D721Med (cell line): ENCODE measurements around the gene PALS2.

Source experiments
- DNase-seq: peaks from one replicate; pipeline ENCODE4 v3.0.0; 2011; ENCODE audit warnings: low spot score; ENCODE audit not compliant: insufficient read length
- FAIRE-seq: peaks from 2 replicates; lab custom pipeline; 2011; peaks lifted over from hg19 to GRCh38; lab: Jason Lieb, UNC
- CTCF ChIP-seq: IDR thresholded peaks from 2 replicates; pipeline ENCODE4 v1.5.1; 2012; ENCODE audit warnings: mild to moderate bottlenecking, control low read depth; ENCODE audit not compliant: insufficient read depth; ENCODE audit errors: missing control alignments

PALS2 gene

GRCh38 chr7:24582166-24582565 is 8.9 kb downstream of the PALS2 start:
- no peak for FAIRE-seq
- TF ChIP-seq CTCF = no peak
- no peak for DNase-seq

- no peak for FAIRE-seq
- DNase-seq = no peak
- no peak for TF ChIP-seq CTCF
Observed at GRCh38 chr7:24587853-24588252, 14.6 kb downstream of the PALS2 start.

- no peak for DNase-seq
- FAIRE-seq = no peak
- no peak for TF ChIP-seq CTCF
Observed at GRCh38 chr7:24591152-24591551, 17.9 kb downstream of the PALS2 start.

GRCh38 chr7:24595671-24596418 is 22.6 kb downstream of the PALS2 start:
- DNase-seq (no peak), FAIRE-seq (no peak)
- no peak for TF ChIP-seq CTCF

- TF ChIP-seq CTCF = no peak
- FAIRE-seq (no peak), DNase-seq (no peak)
Observed at GRCh38 chr7:24597014-24597413, 23.8 kb downstream of the PALS2 start.

GRCh38 chr7:24601600-24601999 is 28.3 kb downstream of the PALS2 start:
- DNase-seq (no peak), FAIRE-seq (no peak)
- TF ChIP-seq CTCF = no peak

GRCh38 chr7:24602860-24603456 is 29.7 kb downstream of the PALS2 start:
- FAIRE-seq (no peak), DNase-seq (no peak)
- TF ChIP-seq CTCF = no peak
